Measurements from ENCODE around the gene CALHM2.

DNA sequence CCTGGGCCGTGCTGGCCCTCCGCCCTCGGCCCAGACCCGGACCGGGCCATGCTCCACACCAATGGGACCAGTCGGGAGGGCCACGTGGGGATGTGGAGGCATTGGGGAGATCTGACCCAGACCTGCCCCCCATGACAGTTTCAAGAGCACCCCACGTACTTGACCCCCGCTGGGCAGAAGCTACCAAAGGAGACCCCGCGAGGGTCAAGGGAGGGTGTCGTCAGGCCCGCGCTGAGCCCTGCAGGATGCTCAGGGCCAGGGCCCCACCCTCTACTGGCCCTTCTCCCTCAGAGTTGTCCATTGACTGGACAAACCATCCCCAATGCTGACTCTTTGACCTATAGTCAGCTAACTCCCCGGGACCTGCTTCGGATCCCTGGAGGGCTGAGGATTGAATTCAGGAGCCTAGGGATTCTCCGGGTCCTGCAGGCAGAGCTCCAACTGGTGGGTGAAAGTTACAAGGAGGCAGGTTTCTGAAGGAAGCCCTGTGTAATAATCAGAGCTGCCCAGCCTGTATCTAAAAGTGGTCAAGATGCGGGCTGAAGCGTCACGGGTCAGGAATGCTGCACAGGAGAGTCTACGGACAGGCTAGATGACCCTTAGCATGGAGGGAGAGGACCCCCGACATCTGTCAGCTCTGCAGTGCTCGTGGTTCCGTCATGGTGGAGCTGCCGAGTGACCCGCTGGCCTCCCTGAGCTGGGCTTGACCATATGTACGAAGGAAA lies 498 bp upstream of the CALHM2 start:
- no peak for TF ChIP-seq CTCF (IDR thresholded peaks at IDR 0.05)
- TF ChIP-seq POLR2A (IDR thresholded peaks at IDR 0.05) = no peak
